Loucy (cell line): Measurements from ENCODE around the gene TFAP2D.

Source experiments
- H2AFZ ChIP-seq: fragments of 200-600 bp; sonication (generic); 2 replicates; pipeline ENCODE4 v1.6.0; 2016; ENCODE audit warnings: antibody characterized with exemption, mild to moderate bottlenecking, low read length, moderate library complexity
- H3F3A ChIP-seq: fragments of 200-600 bp; 2 replicates; pipeline ENCODE4 v1.6.0; 2016; ENCODE audit warnings: antibody characterized with exemption, low read depth, mild to moderate bottlenecking
- H3K27me3 ChIP-seq: fragments of 200-600 bp; sonication (generic); 2 replicates; pipeline ENCODE4 v1.6.1; 2014; ENCODE audit warnings: low read length, mild to moderate bottlenecking; ENCODE audit not compliant: insufficient read depth, poor library complexity, severe bottlenecking
- H3K36me3 ChIP-seq: fragments of 200-600 bp; sonication (generic); 2 replicates; pipeline ENCODE4 v1.6.1; 2016; ENCODE audit warnings: low read length; ENCODE audit not compliant: insufficient read depth
- H3K4me1 ChIP-seq: fragments of 200-600 bp; sonication (generic); 2 replicates; pipeline ENCODE4 v1.5.1; 2014; ENCODE audit warnings: low read length, mild to moderate bottlenecking; ENCODE audit not compliant: insufficient read depth, poor library complexity, severe bottlenecking
- H3K4me2 ChIP-seq: fragments of 200-600 bp; sonication (generic); 2 replicates; pipeline ENCODE4 v1.6.0; 2014; ENCODE audit warnings: antibody characterized with exemption, low read length, low read depth, mild to moderate bottlenecking; ENCODE audit not compliant: poor library complexity, severe bottlenecking
- H3K4me3 ChIP-seq: fragments of 200-600 bp; sonication (generic); 2 replicates; pipeline ENCODE4 v1.5.1; 2014; ENCODE audit warnings: low read length, mild to moderate bottlenecking, mixed read lengths; ENCODE audit not compliant: poor library complexity, severe bottlenecking
- H3K79me2 ChIP-seq: fragments of 200-600 bp; sonication (generic); 2 replicates; pipeline ENCODE4 v1.6.1; 2014; ENCODE audit warnings: low read length; ENCODE audit not compliant: insufficient read depth
- H3K9ac ChIP-seq: fragments of 200-600 bp; sonication (generic); 2 replicates; pipeline ENCODE4 v1.6.0; 2014; ENCODE audit warnings: mild to moderate bottlenecking, low read depth, low read length, moderate library complexity; ENCODE audit not compliant: poor library complexity, severe bottlenecking
- H3K9me2 ChIP-seq: fragments of 200-600 bp; sonication (generic); replicated peaks from 2 replicates; pipeline ENCODE4 v1.6.1; 2016; ENCODE audit warnings: low read depth, low read length, mixed read lengths
- H3K9me3 ChIP-seq: fragments of 200-600 bp; sonication (generic); 2 replicates; pipeline ENCODE4 v1.6.1; 2014; ENCODE audit warnings: mild to moderate bottlenecking, antibody characterized with exemption, low read length, low read depth; ENCODE audit not compliant: insufficient read depth
- H4K20me1 ChIP-seq: fragments of 200-600 bp; sonication (generic); 2 replicates; pipeline ENCODE4 v1.6.0; 2014; ENCODE audit warnings: antibody characterized with exemption, low read length, mild to moderate bottlenecking; ENCODE audit not compliant: insufficient read depth, poor library complexity, severe bottlenecking
- EZH2phosphoT487 ChIP-seq: fragments of 200-600 bp; IDR thresholded peaks from 2 replicates; pipeline ENCODE4 v1.6.1; 2018; ENCODE audit warnings: antibody characterized with exemption, mild to moderate bottlenecking, moderate library complexity, borderline replicate concordance
- TF ChIP-seq, protein P1 (sequence below): fragments of 200-600 bp; sonication (generic); conservative IDR thresholded peaks from 2 replicates; pipeline ENCODE4 v1.5.1; 2014; ENCODE audit warnings: mild to moderate bottlenecking, antibody characterized with exemption, low read length

The TFAP2D gene

DNA sequence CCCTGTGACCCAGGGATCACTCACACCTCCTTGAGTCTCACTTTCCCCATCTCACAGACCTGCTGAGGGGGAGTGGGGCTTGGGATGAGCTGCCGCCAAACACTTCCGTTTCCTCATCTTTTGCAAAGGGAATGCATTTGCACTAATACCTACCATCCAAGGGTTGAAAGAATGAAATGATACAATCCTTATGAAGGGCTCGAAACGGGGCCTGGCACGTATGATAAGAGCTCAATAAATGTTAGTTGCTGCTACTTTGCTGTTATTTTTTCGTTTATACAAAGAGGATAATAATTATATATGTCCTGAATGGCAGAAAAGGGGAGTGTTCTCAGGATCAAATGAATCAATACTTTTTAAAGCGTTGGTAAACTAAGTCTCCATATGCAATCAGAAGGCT is 6.1 kb upstream of the TFAP2D start:
- TF ChIP-seq, protein P1, sequence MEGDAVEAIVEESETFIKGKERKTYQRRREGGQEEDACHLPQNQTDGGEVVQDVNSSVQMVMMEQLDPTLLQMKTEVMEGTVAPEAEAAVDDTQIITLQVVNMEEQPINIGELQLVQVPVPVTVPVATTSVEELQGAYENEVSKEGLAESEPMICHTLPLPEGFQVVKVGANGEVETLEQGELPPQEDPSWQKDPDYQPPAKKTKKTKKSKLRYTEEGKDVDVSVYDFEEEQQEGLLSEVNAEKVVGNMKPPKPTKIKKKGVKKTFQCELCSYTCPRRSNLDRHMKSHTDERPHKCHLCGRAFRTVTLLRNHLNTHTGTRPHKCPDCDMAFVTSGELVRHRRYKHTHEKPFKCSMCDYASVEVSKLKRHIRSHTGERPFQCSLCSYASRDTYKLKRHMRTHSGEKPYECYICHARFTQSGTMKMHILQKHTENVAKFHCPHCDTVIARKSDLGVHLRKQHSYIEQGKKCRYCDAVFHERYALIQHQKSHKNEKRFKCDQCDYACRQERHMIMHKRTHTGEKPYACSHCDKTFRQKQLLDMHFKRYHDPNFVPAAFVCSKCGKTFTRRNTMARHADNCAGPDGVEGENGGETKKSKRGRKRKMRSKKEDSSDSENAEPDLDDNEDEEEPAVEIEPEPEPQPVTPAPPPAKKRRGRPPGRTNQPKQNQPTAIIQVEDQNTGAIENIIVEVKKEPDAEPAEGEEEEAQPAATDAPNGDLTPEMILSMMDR, result no peak
- no peak for TF ChIP-seq EZH2phosphoT487
- Histone ChIP-seq H3K79me2 (no peaks in the 10 kb centered on the region), H3K4me3 (no peak overlapping the region), H3K9me3 (no peaks in the 10 kb centered on the region), H3F3A (no peaks in the 10 kb centered on the region), H3K27me3 (no peaks in the 10 kb centered on the region), H4K20me1 (no peaks in the 10 kb centered on the region), H3K36me3 (no peaks in the 10 kb centered on the region), H2AFZ (no peak overlapping the region), H3K4me1 (no peaks in the 10 kb centered on the region), H3K4me2 (no peak overlapping the region), H3K9me2 (no peaks in the 10 kb centered on the region), H3K9ac (no peak overlapping the region)

DNA sequence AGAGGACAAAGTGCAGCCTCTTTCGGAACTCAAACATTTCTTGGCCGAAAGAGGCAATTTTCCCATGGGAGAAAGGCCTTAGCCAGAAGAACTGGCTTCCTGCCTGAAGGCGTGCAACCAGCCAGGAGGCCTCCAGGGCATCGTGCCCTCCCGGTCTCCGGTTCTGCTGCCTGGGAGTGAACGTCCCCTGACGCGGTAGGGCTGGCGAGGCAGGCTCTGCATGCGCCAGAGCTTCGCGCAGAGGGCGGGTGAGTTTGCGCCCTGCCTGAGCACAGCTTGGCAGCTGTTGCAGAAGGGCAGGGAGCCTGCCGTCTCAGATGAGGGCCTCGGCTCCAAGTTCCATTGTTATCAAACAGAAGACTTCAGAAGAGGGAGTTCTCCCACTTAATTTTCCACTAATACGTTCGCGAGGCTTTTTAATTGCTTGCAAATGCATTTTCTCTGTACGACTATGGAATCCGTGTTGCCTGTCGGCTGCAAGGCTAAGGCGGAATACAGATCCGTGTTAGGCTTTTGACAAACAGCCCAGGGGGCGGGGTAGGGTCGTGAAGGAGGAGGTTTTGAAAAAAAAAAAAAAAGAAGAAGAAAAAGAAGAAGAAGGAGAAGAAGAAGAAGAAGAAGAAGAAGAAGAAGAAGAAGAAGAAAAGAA is 5.5 kb upstream of the TFAP2D start:
- Histone ChIP-seq H3K27me3 (no peaks in the 10 kb centered on the region), H3K9me3 (no peaks in the 10 kb centered on the region)

DNA sequence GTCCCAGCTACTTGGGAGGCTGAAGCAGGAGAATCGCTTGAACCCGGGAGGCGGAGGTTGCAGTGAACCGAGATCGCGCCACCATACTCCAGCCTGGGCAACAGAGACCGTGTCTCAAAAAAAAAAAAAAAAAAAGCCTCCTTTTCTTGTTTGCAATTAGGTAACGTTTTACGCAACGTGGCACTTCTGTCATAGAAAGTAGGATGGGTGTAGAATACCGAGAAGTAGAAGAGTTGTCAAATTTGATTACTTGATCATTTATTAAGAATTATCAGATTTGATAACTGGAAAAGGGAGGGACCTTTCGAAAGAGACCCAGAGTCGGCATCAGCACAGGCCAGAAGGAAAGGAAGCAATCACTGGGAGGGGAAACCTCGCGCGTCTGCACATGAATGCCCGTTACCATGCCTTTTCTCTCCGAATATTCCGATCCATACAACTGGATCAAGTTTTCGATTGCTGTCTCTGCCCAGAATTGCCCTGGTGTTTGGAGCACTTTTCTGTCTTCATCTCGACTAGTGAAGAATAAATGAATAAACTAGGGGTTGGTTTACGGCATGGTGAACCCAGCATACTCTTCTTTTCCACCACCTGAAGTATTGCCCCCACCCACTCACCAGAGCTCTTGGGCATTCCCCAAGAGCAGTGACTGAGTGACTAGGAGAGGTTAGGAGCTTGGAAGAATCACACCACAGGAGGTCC is 4.5 kb upstream of the TFAP2D start:
- Histone ChIP-seq H3K79me2 (no peaks in the 10 kb centered on the region), H2AFZ (no peak overlapping the region), H3K9ac (no peak overlapping the region), H3K4me2 (no peak overlapping the region), H4K20me1 (no peaks in the 10 kb centered on the region), H3K27me3 (no peaks in the 10 kb centered on the region), H3K9me3 (no peaks in the 10 kb centered on the region), H3K4me1 (no peaks in the 10 kb centered on the region), H3K36me3 (no peaks in the 10 kb centered on the region), H3K4me3 (no peak overlapping the region), H3K9me2 (no peaks in the 10 kb centered on the region), H3F3A (no peaks in the 10 kb centered on the region)
- TF ChIP-seq EZH2phosphoT487, result no peak
- TF ChIP-seq, protein P1, result no peak

More for the DNA sequence above, 5.5 kb upstream of the TFAP2D start:
- Histone ChIP-seq H2AFZ (no peak overlapping the region), H3K4me2 (no peak overlapping the region), H3K4me3 (no peak overlapping the region), H3K9ac (no peak overlapping the region), H4K20me1 (no peaks in the 10 kb centered on the region), H3K9me2 (no peaks in the 10 kb centered on the region), H3K4me1 (no peaks in the 10 kb centered on the region), H3K36me3 (no peaks in the 10 kb centered on the region), H3K79me2 (no peaks in the 10 kb centered on the region), H3F3A (no peaks in the 10 kb centered on the region)
- TF ChIP-seq, protein P1, result no peak
- TF ChIP-seq EZH2phosphoT487, result no peak
